GM12872 (cell line): ENCODE measurements around the gene PTPRH.

ENCODE experiments used
- TF ChIP-seq, protein P1 (sequence below): IDR thresholded peaks from 3 replicates; pipeline ENCODE4 v1.5.1; 2011; ENCODE audit warnings: low read depth, mild to moderate bottlenecking, low read length, moderate library complexity; ENCODE audit not compliant: insufficient read depth

PTPRH gene

DNA sequence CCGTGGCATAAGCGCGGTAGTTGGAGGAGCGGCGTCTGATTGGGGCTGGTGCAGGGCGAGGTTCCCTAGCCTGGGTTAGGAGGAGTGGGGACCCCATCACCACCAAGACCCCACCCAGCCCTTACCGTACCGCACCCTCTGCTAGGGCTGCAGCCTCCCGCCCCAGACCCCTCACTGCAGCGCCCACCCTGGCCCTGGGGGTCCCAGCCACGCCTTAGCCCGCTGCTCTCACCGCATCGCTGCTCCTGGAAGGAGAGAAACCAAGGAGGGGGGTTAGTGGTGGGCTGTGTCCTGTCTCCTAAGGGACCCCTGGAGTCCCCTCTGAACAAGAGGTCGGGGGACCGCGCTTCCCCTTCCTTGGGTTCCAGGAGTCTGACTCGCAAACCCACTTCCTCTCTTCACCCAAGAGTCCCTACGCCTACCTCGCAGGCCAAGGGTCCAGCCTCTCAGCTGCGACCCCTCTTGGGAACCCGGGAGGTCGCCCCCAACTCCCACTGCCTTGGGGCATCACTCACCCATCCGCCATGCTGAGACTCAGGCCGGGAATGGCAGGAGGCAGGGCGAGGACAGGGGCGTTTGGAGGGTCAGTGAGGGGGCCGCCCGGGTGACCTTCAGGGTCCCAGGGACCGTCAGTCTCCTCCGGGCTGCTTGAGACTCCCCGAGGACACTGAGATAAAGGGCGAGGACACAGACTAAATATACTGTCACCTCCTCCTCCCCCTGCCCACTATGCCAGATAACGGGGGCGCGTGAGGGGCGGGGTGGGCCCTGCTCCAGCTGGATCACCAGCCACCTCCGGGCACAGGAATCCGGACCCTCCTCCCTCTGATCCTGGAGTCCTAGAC lies 52.0 kb downstream of the PTPRH start, which contains the start of gene TNNI3:
TSS of gene TNNI3 (minus strand) at position 669 of the 845 bp plus-strand sequence. CDS start at position 526, 143 bp downstream.
- TF ChIP-seq, protein P1, sequence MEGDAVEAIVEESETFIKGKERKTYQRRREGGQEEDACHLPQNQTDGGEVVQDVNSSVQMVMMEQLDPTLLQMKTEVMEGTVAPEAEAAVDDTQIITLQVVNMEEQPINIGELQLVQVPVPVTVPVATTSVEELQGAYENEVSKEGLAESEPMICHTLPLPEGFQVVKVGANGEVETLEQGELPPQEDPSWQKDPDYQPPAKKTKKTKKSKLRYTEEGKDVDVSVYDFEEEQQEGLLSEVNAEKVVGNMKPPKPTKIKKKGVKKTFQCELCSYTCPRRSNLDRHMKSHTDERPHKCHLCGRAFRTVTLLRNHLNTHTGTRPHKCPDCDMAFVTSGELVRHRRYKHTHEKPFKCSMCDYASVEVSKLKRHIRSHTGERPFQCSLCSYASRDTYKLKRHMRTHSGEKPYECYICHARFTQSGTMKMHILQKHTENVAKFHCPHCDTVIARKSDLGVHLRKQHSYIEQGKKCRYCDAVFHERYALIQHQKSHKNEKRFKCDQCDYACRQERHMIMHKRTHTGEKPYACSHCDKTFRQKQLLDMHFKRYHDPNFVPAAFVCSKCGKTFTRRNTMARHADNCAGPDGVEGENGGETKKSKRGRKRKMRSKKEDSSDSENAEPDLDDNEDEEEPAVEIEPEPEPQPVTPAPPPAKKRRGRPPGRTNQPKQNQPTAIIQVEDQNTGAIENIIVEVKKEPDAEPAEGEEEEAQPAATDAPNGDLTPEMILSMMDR = no peak

DNA sequence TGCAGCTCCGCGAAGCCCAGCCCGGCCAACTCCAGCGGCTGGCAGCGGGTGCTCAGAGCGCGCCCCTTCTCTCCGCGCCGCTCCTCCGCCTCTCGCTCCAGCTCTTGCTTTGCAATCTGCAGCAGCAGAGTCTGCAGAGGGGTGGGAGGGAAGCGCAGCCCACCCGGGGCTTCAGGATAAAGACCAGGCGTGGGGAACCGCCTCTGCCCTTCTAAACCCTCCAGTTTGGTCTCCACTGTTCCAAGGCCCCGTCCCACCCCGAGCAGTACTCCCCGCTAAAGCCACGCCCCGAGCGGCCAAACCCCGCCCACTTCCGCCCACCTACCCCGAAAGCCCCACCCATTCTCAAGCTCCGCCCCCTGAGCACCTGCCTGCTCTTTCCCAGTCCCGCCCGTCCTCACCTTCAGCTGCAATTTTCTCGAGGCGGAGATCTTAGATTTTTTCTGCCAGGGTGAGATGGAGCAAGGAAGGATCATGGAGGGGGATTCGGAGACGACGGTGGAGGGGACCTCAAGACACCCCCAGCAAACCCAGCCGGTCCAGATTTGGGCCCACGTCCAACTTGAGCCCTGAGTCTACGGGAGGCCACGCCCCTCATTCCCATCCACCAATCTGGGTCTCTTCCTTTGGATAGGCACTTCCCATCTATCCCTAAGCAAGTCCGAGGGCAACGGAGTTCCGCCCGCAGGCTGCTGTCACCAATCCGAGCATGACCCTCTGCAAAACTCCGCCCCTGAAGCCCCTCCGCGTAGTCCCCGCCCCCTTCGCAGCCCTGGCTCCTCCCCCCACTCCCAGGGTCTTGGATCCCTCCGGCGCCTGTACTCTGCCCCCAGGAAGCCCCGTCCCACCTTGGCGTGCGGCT lies 52.9 kb downstream of the PTPRH start:
- TF ChIP-seq, protein P1 = no peak

DNA sequence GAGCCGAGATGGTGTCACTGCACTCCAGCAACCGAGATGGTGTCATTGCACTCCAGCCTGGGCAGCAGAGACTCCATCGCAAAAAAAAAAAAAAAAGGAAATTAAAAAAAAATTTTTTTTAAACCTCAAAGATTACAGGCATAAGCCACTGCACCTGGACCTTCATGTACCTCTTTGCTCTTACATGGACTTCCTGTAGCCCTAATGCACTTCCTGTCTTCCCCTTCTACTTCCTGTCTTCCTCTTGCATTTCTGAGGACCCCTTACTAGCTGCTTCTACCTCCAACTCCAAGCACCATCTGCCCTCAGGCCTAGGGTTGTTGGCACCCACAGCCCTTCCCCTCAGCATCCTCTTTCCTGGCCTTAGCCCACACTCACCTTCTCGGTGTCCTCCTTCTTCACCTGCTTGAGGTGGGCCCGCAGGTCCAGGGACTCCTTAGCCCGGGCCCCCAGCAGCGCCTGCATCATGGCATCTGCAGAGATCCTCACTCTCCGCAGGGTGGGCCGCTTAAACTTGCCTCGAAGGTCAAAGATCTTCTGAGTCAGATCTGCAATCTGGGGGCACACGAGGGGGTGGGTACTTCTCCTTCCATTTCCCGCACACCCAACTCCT lies 55.5 kb downstream of the PTPRH start:
- TF ChIP-seq, protein P1 = no peak

DNA sequence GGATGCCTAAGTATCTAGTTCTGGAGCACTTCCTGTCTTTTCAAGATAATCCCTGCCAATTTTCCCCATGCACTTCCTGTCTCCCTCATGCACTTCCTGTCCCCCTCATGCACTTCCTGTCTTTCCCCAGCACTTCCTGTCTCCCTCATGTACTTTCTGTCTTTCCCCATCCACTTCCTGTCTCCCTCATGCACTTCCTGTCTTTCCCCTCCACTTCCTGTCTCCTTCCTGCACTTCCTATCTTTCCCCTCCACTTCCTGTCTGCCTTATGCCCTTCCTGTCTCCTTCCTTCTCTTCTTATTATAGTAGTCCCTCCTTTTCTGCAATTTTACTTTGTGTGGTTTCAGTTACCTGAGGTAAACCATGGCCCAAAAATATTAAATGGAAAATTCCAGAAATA lies 57.3 kb downstream of the PTPRH start:
- TF ChIP-seq, protein P1 = no peak

DNA sequence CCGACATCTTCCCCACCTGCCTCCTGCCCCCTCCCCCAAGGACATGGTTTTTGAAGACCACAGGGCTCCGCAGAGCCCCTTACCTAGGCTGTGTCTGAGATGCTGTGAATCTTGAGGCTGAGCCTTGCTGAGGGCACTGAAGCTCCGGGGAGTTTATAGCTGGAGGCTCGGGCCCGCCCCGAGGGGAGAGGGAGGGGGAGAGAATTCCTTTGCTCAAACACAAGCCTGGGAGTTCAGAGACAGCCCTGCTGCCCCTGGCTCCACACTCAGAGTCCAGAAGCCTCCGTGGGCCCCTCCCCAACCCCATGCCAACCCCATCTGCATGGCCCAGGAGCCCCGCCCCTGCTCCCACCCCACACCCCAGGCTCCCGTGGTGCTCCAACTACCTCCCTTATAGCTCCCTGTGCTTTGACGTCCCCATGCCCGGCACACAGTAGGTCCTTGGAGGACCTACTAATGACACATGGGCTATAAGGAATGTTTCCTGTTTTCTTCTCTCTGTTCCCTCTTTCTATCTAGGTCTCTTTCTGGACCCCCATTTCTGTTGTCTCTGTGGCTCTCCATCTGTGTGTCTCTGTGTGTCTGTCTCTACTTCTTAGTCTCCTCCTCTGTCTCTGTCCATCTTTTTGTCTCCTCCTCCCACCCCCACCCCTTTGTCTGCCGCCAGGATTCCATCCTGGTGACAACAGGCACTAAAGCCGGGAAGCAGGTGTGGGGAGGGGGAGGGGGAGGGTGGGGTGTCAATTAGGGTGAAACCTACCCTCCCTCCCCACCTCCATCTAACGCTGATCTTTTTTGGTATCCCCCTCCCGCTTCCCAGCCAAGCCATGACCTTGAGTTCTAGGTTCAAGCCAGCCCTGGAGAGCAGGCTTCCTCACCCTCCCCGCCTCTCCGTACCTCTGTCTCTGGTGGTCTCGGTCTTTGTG lies 60.0 kb downstream of the PTPRH start, which contains the start of gene TNNT1:
TSS of gene TNNT1 (minus strand) at position 129 of the 926 bp plus-strand sequence. CDS start 2,049 bp downstream, outside the sequence.
- TF ChIP-seq, protein P1 = no peak

DNA sequence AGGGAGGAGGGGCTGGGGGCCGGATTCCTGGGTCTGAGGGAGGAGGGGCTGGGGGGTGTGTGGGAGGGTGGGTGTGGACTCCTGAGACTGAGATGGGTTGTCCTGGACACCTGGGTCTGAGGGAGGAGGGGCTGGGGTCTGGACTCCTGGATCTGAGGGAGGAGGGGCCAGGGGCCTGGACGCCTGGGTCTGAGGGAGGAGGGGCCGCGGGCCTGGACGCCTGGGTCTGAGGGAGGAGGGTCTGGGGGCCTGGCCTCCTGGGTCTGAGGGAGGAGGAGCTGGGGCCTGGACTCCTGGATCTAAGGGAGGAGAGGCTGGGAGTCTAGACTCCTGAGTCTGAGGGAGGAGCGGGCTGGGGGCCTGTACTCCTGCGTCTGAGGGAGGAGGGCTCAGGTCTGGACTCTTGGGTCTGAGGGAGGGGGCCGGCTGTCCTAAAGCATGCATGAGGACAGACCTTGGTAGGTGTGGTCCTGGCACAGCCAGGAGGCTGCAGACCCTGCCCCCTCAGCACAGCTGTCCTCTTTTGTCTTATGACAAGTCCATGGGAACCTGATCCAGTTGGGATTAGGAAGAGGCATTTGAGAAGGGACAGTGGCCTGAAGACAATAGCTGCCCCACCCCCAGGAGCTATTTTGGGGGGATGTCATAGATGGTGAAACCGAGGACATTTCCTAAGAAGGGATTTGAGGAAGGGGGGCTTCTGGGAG lies 61.6 kb downstream of the PTPRH start:
- TF ChIP-seq, protein P1 = no peak
